Brain pericyte (primary cell): ENCODE results near the gene PKIG.
"Not testable (repeated sequence)": the region's sequence is repeated elsewhere in the genome, so short reads cannot be mapped to it uniquely, and the experiment has no call there.

Source experiments
- DNase-seq: peaks from one replicate; pipeline ENCODE4 v3.0.0-alpha.2; 2012; ENCODE audit warnings: low read depth, low spot score

PKIG gene

GRCh38 chr20:44582311-44583025, at the start of gene PKIG:
PKIG (plus strand) TSS chr20:44582579; CDS start chr20:44614557, 31,978 bp downstream.
- no peak for DNase-seq

GRCh38 chr20:44532981-44533331, 49.4 kb upstream of the PKIG start:
- DNase-seq, result no peak

GRCh38 chr20:44533928-44534327, 48.5 kb upstream of the PKIG start:
- no peak for DNase-seq

- no peak for DNase-seq
Measured at GRCh38 chr20:44536175-44536574, 46.2 kb upstream of the PKIG start.

- DNase-seq, result no peak
Measured at GRCh38 chr20:44537993-44538392, 44.4 kb upstream of the PKIG start.

- DNase-seq, result no peak
Measured at GRCh38 chr20:44540834-44541233, 41.5 kb upstream of the PKIG start.

- no peak for DNase-seq
Measured at GRCh38 chr20:44541992-44542391, 40.4 kb upstream of the PKIG start.

- no peak for DNase-seq
Measured at GRCh38 chr20:44542890-44543289, 39.5 kb upstream of the PKIG start.

- DNase-seq, result no peak
Measured at GRCh38 chr20:44543358-44543757, 39.0 kb upstream of the PKIG start.

GRCh38 chr20:44544263-44544662, 38.1 kb upstream of the PKIG start:
- DNase-seq, result no peak

- DNase-seq, result no peak
Measured at GRCh38 chr20:44547419-44547818, 35.0 kb upstream of the PKIG start.

- DNase-seq, result no peak
Measured at GRCh38 chr20:44549123-44549522, 33.3 kb upstream of the PKIG start.

GRCh38 chr20:44552050-44552449, 30.3 kb upstream of the PKIG start:
- DNase-seq, result no peak

GRCh38 chr20:44552568-44552949, 29.8 kb upstream of the PKIG start:
- DNase-seq, result no peak

GRCh38 chr20:44552950-44553908, 29.1 kb upstream of the PKIG start:
- DNase-seq, result no peak

- no peak for DNase-seq
Measured at GRCh38 chr20:44559302-44559701, 23.1 kb upstream of the PKIG start.

GRCh38 chr20:44560229-44560628, 22.1 kb upstream of the PKIG start:
- no peak for DNase-seq

GRCh38 chr20:44560818-44561217, 21.6 kb upstream of the PKIG start:
- not testable (repeated sequence) for DNase-seq

- no peak for DNase-seq
Measured at GRCh38 chr20:44561876-44562275, 20.5 kb upstream of the PKIG start.

GRCh38 chr20:44566018-44566417, 16.4 kb upstream of the PKIG start:
- no peak for DNase-seq

- DNase-seq, result no peak
Measured at GRCh38 chr20:44566811-44567210, 15.6 kb upstream of the PKIG start.

- no peak for DNase-seq
Measured at GRCh38 chr20:44570367-44570766, 12.0 kb upstream of the PKIG start.
